ENCODE measurements around the gene FAM72C.
"Not testable (repeated sequence)": the region's sequence is repeated elsewhere in the genome, so short reads cannot be mapped to it uniquely, and the experiment has no call there.

FAM72C gene

GRCh38 chr1:143918552-143918951 lies 53.2 kb downstream of the FAM72C start:
- in situ Hi-C loops (cut with MboI; ENCODE audit: low sequenced_read_pairs): not testable (repeated sequence)

DNA sequence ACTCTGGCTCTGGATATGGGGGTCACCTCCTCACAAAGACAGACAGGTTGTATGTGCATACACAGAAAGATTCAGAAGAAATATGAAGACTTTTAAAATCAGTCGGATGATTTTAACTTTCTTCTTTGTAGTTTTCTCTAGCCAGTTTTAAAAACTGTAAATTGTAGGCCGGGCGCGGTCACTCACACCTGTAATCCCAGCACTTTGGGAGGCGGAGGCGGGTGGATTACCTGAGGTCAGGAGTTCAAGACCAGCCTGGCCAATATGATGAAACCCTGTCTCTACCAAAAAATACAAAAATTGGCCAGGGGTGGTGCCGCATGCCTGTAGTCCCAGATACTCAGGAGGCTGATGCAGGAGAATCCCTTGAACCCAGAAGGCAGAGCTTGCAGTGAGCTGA lies 58.1 kb downstream of the FAM72C start:
- in situ Hi-C loops (cut with MboI; ENCODE audit: low sequenced_read_pairs): not testable (repeated sequence)
